ENCODE results near the gene MARCHF3.

The MARCHF3 gene

DNA sequence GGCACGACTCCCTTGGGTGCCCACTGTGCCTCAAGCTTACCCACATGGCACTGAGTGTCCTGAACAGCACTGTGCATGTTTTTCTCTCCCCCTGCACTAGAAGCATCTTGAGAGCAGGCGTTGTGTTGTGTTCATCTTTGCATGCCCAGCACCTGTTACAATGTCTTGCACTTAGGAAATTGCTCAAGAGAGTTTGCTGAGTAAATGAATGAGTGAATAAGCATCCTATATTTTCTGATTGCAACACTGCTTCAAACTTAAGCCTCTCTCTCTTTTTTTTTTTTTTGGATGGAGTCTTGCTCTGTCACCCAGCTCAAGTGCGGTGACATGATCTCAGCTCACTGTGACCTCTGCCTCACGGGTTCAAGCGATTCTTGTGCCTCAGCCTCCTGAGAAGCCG, 158.9 kb downstream of the MARCHF3 start:
- DNase-seq (ENCODE audit: low read depth): no peak
- H3K4me3 ChIP-seq (ENCODE audit: low read length): no peak overlapping the region
- TF ChIP-seq CTCF (conservative IDR thresholded peaks at IDR 0.05; ENCODE audit: low read depth, low read length): no peak

DNA sequence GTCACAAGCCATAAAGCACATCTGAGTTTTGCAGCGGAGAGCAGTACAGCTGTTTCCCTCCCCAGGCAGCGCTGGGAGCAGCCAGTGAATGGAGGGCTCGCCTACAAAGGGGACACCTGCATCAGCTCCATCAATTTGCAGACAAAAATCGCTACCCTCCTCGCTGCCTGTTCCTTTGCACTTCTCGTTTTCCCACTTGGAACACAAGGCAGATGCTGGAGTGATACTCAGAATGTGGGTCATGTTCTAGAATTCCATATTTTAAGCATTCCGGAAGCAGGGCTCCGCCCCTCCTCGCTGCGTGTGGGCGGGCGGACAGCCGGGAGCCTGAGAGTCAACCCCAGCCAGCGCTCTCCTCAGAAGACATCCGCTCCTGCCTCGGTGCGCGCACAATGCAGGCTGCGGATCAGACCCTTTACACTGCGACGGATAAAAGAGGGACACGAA, 161.3 kb downstream of the MARCHF3 start:
- H3K4me3 ChIP-seq (ENCODE audit: low read length): peak overlapping the region; percentile 34
- no peak for DNase-seq (ENCODE audit: low read depth)

GRCh38 chr5:126868338-126869004, 161.9 kb downstream of the MARCHF3 start:
- no peak for DNase-seq (ENCODE audit: low read depth)
- H3K4me3 ChIP-seq (ENCODE audit: low read length): peak overlapping the region; percentile 34
- no peak for TF ChIP-seq CTCF (conservative IDR thresholded peaks at IDR 0.05; ENCODE audit: low read depth, low read length)

More for the DNA sequence above, 161.3 kb downstream of the MARCHF3 start:
- TF ChIP-seq CTCF (conservative IDR thresholded peaks at IDR 0.05; ENCODE audit: low read depth, low read length): no peak

DNA sequence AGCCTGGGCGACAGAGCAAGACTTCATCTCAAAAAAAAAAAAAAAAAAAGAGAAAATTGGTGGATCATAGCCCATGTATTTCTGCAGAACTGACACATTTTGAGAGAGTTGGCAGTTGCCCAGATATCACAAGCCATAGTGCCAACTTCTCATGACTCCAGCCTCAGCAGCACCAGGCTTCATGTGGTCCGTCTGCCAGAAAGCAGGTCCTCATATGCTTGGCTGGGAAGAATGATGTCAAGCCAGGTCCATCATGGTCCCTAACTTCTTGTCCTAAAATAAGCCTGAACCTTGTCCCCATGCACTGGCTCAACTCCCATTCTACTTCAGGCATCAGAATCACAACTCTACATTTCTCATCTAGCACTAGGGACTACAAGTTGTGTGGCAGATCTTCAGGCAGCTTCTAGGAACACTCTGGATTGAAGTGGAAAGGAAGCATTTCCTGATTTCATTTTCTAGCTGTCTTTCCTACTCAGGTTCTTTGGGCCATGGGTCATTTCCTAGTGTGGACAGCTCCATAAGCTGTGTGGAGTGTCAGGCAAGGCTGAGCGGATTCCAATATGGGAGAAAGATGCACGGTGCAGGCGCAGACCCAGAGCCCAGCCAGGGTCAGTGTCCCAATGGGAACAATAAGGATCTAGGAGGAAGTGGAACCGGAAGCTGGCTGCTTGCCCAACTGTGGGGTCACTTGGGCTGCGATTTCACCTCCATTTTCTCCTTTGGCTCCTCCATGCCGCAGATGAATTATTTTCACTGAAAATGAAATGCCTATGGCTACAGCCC, 163.3 kb downstream of the MARCHF3 start:
- TF ChIP-seq CTCF (conservative IDR thresholded peaks at IDR 0.05; ENCODE audit: low read depth, low read length): no peak
- no peak overlapping the region for H3K4me3 ChIP-seq (ENCODE audit: low read length)
- DNase-seq (ENCODE audit: low read depth): no peak

DNA sequence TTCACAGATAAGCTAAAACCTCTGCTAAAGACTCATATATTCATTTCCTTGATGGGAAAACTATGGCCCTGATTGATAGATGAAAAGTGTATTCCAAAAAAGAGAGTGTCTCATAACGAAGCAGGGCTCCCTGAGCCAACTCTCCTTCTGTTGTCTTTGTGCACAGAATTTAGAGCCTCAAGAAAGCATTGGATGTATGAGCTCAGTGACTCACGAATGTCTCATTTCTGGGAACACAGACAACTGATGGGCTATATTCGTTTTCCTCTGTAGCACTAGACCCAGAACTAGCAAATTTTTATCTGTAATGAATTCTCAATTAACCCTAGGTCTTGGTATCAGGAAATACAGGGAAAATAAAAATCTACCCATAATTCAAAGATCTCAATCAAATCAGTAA, 165.1 kb downstream of the MARCHF3 start:
- no peak for TF ChIP-seq CTCF (conservative IDR thresholded peaks at IDR 0.05; ENCODE audit: low read depth, low read length)
- no peak for DNase-seq (ENCODE audit: low read depth)
- H3K4me3 ChIP-seq (ENCODE audit: low read length): no peak overlapping the region

GRCh38 chr5:126864042-126864688, 166.2 kb downstream of the MARCHF3 start:
- no peak for TF ChIP-seq CTCF (conservative IDR thresholded peaks at IDR 0.05; ENCODE audit: low read depth, low read length)
- H3K4me3 ChIP-seq (ENCODE audit: low read length): no peak overlapping the region
- no peak for DNase-seq (ENCODE audit: low read depth)
